ENCODE data around the gene CHURC1. TPM values are rescaled to one million over a fixed set of nuclear protein-coding genes. Genes with fewer than 3 reads are reported as not detected.
A peak's percentile ranks its signal among the peaks of the same experiment; 100 is the strongest.

The CHURC1 gene
- total RNA-seq: 69.6 and 83.8 TPM in 2 replicates

DNA sequence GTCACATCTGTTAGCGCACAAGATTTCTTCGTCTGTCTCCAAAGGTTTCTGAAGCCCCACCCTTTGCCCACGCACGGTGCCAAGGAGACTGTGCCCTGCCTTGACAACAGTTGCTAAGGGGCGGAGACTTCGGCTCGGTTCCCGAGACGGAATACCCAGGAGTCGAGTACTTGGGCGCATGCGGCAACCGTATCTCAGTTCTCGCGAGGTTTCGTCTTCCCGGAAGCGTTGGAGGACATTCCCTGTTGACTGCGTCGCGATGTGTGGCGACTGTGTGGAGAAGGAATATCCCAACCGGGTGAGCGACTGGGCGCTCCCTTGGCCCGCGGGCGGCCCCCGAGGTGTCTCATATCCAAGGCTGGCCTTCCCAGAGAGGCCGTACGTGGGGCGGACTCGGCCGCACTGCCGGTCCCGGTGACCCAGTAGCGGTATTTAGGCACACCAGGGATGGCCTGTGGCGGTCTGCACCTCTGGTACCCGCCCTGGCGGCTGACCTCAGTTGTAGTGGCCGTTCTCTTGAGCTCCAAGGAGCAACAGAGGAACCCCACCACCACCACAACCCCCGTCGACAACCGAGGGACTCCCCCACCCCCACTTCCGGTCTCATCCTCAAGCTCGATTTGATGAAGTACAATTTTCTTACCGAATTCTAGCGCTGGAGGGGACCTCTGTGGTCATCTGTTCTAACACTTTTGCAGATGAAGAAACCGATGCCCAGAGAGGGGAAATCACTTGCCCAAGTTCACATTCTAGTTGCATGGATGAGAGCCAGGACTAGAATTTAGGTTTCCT, at the start of gene CHURC1:
CHURC1 (plus strand) TSS at position 219 of the 792 bp plus-strand sequence; CDS start at position 260, 41 bp downstream.
- peak within 1 kb of the TSS; percentile 88 for H3K27ac Mint-ChIP-seq
- ATAC-seq (ENCODE audit: low read depth) (peak; percentile 98), DNase-seq (peak; percentile 89)
- TF ChIP-seq CTCF (IDR thresholded peaks at IDR 0.05): no peak
- ChIA-PET CTCF (interaction anchor here (1.0 to 1.6 kb wide), 2 partner anchors 34 to 91 kb away, joined by 3 to 5 read pairs; no protein-coding TSS in a partner anchor), POLR2A (interaction anchor here (0.6 to 1.7 kb wide), 17 partner anchors 8 to 1371 kb away, joined by 3 to 16 read pairs (median 3); partner anchors contain the start of genes FNTB, MAX, PPP2R5E and SPTB)
- H3K9me3 Mint-ChIP-seq: no peaks in the 10 kb centered on the region
- peaks cover 3% of the 10 kb centered on the region for H3K27me3 Mint-ChIP-seq
- H3K36me3 Mint-ChIP-seq (ENCODE audit: low read depth): peaks cover 26% of the 10 kb centered on the region
- peak within 1 kb of the TSS; percentile 92 for H3K4me3 Mint-ChIP-seq
- peaks cover 43% of the 10 kb centered on the region for H3K4me1 Mint-ChIP-seq
- intact Hi-C loops (cut with micrococcal nuclease): loop anchor here (1.0 to 10.0 kb wide), 6 partner anchors 14 to 580 kb away; partner anchors contain the start of genes FNTB, HSPA2, MAX and MTHFD1

- POLR2A ChIA-PET: no interaction called here
- CTCF ChIA-PET: no interaction called here
- ATAC-seq (ENCODE audit: low read depth) (no peak), DNase-seq (no peak)
- intact Hi-C loops (cut with micrococcal nuclease): no loop called here
- TF ChIP-seq CTCF (IDR thresholded peaks at IDR 0.05): no peak
- Mint-ChIP-seq H3K9me3 (no peaks in the 10 kb centered on the region), H3K36me3 (ENCODE audit: low read depth) (no peaks in the 10 kb centered on the region), H3K27me3 (peaks cover 33% of the 10 kb centered on the region), H3K27ac (no peak overlapping the region), H3K4me3 (no peak overlapping the region), H3K4me1 (peaks cover 4% of the 10 kb centered on the region)
These were observed 49.1 kb upstream of the CHURC1 start for GRCh38 chr14:64865109-64865508.

DNA sequence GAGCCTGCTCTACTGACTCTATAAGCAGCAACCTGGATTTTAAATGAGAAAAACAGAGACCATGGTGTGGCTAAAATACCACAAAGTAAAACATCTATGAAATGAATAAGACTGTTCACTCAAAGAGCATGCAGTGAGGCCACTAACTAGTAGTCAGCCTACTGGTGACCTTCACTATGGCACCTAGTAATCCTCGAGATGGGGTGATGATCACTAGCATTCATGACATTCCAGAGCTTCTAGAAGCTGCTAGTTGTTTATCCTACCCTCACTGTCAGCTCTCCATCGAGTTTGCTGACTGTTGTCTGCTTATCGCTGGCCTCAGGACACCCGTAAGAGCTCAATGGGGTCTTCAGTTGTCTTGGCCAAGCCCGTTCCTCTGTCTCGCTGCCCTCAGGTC, 48.3 kb upstream of the CHURC1 start:
- H3K27me3 Mint-ChIP-seq: peaks cover 34% of the 10 kb centered on the region
- TF ChIP-seq CTCF (IDR thresholded peaks at IDR 0.05): no peak
- no peak overlapping the region for H3K4me3 Mint-ChIP-seq
- POLR2A ChIA-PET: no interaction called here
- DNase-seq (no peak), ATAC-seq (ENCODE audit: low read depth) (no peak)
- no peak overlapping the region for H3K27ac Mint-ChIP-seq
- no peaks in the 10 kb centered on the region for H3K9me3 Mint-ChIP-seq
- peaks cover 6% of the 10 kb centered on the region for H3K4me1 Mint-ChIP-seq
- intact Hi-C loops (cut with micrococcal nuclease): no loop called here
- CTCF ChIA-PET: no interaction called here
- no peaks in the 10 kb centered on the region for H3K36me3 Mint-ChIP-seq (ENCODE audit: low read depth)

DNA sequence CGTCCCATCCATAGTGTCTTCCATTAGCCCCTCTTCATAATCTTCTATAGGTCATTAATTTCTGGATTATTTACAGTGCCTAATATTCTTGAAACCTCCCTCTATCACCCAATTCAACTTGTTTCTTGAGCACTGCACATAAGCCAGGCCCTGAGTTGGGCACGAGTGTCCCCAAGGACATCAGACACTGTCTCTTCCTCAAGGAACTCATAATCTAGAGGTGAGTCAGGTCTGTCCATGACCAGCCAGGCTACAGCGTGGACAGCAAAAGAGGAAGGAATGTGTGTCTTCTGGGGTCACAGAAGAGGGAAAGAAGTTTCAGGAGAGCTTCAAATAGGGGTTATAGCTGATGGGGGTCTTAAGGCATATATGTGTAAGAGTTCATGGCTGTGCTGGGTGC, 47.1 kb upstream of the CHURC1 start:
- Mint-ChIP-seq H3K27me3 (peaks cover 39% of the 10 kb centered on the region), H3K9me3 (no peaks in the 10 kb centered on the region), H3K36me3 (ENCODE audit: low read depth) (no peaks in the 10 kb centered on the region), H3K4me3 (no peak overlapping the region), H3K4me1 (peaks cover 6% of the 10 kb centered on the region), H3K27ac (no peak overlapping the region)
- CTCF ChIA-PET: interaction anchor here (1.1 kb wide), 1 partner anchor 44 kb away, joined by 3 read pairs; no protein-coding TSS in a partner anchor
- intact Hi-C loops (cut with micrococcal nuclease): no loop called here
- TF ChIP-seq CTCF (IDR thresholded peaks at IDR 0.05): no peak
- POLR2A ChIA-PET: no interaction called here
- no peak for ATAC-seq (ENCODE audit: low read depth)
- no peak for DNase-seq

GRCh38 chr14:64868379-64868778, 45.9 kb upstream of the CHURC1 start:
- DNase-seq (no peak), ATAC-seq (ENCODE audit: low read depth) (no peak)
- peaks cover 6% of the 10 kb centered on the region for H3K4me1 Mint-ChIP-seq
- H3K27me3 Mint-ChIP-seq: peaks cover 42% of the 10 kb centered on the region
- no peak overlapping the region for H3K27ac Mint-ChIP-seq
- no peak overlapping the region for H3K4me3 Mint-ChIP-seq
- no peak for TF ChIP-seq CTCF (IDR thresholded peaks at IDR 0.05)
- no peaks in the 10 kb centered on the region for H3K36me3 Mint-ChIP-seq (ENCODE audit: low read depth)
- ChIA-PET POLR2A (no interaction called here), CTCF (interaction anchor here (0.8 to 1.4 kb wide), 3 partner anchors 9 to 45 kb away, joined by 3 to 7 read pairs (median 3); no protein-coding TSS in a partner anchor)
- no peaks in the 10 kb centered on the region for H3K9me3 Mint-ChIP-seq
- intact Hi-C loops (cut with micrococcal nuclease): no loop called here
